Panc1 (cell line): ENCODE results near the gene FKBP1B.
"Not testable (repeated sequence)": the region's sequence is repeated elsewhere in the genome, so short reads cannot be mapped to it uniquely, and the experiment has no call there.

Experiments used
- CTCF ChIP-seq: fragments of 450-650 bp; IDR thresholded peaks from 2 replicates; pipeline ENCODE4 v1.5.1; 2017; ENCODE audit warnings: mild to moderate bottlenecking
- POLR2AphosphoS5 ChIP-seq: IDR thresholded peaks from 2 replicates; pipeline ENCODE4 v1.6.1; 2012; ENCODE audit warnings: mild to moderate bottlenecking, low read depth, low read length, moderate library complexity

DNA sequence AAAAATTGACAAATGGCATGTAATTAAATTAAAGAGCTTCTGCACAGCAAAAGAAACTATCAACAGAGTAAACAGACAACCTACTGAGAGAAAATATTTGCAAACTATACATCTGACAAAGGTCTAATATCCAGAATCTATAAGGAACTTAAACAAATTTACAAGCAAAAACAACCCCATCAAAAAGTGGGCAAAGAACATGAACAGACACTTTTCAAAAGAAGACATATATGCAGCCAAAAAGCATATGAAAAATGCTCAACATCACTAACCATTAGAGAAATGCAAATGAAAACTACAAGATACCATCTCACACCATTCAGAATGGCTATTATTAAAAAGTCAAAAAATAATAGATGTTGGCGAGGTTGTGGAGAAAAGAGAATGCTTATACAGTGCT is 59.9 kb downstream of the FKBP1B start:
- TF ChIP-seq CTCF, POLR2AphosphoS5: not testable (repeated sequence)
